OCI-LY1 (cell line): ENCODE data around the gene GLB1L3.

Experiments used
- H2AFZ ChIP-seq: fragments of 200-600 bp; sonication (generic), shearing (Covaris generic); 2 replicates; pipeline ENCODE4 v1.6.0; 2014; ENCODE audit warnings: antibody characterized with exemption, mild to moderate bottlenecking, low read length
- H3F3A ChIP-seq: fragments of 200-600 bp; sonication (generic), shearing (Covaris generic); 2 replicates; pipeline ENCODE4 v1.6.0; 2014; ENCODE audit warnings: mild to moderate bottlenecking, antibody characterized with exemption, low read length, moderate library complexity; ENCODE audit not compliant: insufficient read depth
- H3K27ac ChIP-seq: fragments of 200-600 bp; sonication (generic); 2 replicates; pipeline ENCODE4 v1.5.1; 2014; ENCODE audit warnings: low read length, mixed run types, mild to moderate bottlenecking, low read depth; ENCODE audit not compliant: poor library complexity, severe bottlenecking
- H3K27me3 ChIP-seq: fragments of 200-600 bp; sonication (generic); 2 replicates; pipeline ENCODE4 v1.6.0; 2014; ENCODE audit warnings: antibody characterized with exemption, mild to moderate bottlenecking, low read length, moderate library complexity; ENCODE audit not compliant: insufficient read depth
- H3K36me3 ChIP-seq: fragments of 200-600 bp; sonication (generic); 2 replicates; pipeline ENCODE4 v1.6.1; 2014; ENCODE audit warnings: mild to moderate bottlenecking, antibody characterized with exemption, low read length, moderate library complexity, mixed read lengths; ENCODE audit not compliant: insufficient read depth
- H3K4me1 ChIP-seq: fragments of 200-600 bp; sonication (generic); 2 replicates; pipeline ENCODE4 v1.5.1; 2014; ENCODE audit warnings: mild to moderate bottlenecking, low read length, moderate library complexity; ENCODE audit not compliant: insufficient read depth, severe bottlenecking
- H3K4me2 ChIP-seq: fragments of 200-600 bp; sonication (generic), shearing (Covaris generic); 2 replicates; pipeline ENCODE4 v1.6.1; 2014; ENCODE audit warnings: low read length
- H3K4me3 ChIP-seq: fragments of 200-600 bp; sonication (generic); 2 replicates; pipeline ENCODE4 v1.5.1; 2014; ENCODE audit warnings: low read length, low read depth, mild to moderate bottlenecking, mixed read lengths; ENCODE audit not compliant: poor library complexity, severe bottlenecking
- H3K79me2 ChIP-seq: fragments of 200-600 bp; shearing (Covaris generic); 2 replicates; pipeline ENCODE4 v1.6.1; 2016; ENCODE audit warnings: mixed run types, low read length, mixed read lengths; ENCODE audit not compliant: insufficient read depth
- H3K9ac ChIP-seq: fragments of 200-600 bp; sonication (generic), shearing (Covaris generic); 2 replicates; pipeline ENCODE4 v1.6.1; 2014; ENCODE audit warnings: mild to moderate bottlenecking, low read length, mixed read lengths
- H3K9me2 ChIP-seq: fragments of 200-600 bp; sonication (generic), shearing (Covaris generic); 2 replicates; pipeline ENCODE4 v1.6.1; 2014; ENCODE audit warnings: low read depth, mild to moderate bottlenecking, low read length, mixed read lengths
- H3K9me3 ChIP-seq: fragments of 200-600 bp; shearing (Covaris generic); 2 replicates; pipeline ENCODE4 v1.6.1; 2014; ENCODE audit warnings: low read length, mixed read lengths
- H4K20me1 ChIP-seq: fragments of 200-600 bp; sonication (generic), shearing (Covaris generic); 2 replicates; pipeline ENCODE4 v1.6.0; 2016; ENCODE audit warnings: mild to moderate bottlenecking, low read length; ENCODE audit not compliant: insufficient read depth
- EZH2 ChIP-seq: fragments of 200-600 bp; sonication (generic), shearing (Covaris generic); IDR thresholded peaks from 2 replicates; pipeline ENCODE4 v1.8.0; 2017; ENCODE audit warnings: borderline replicate concordance, mixed run types, mild to moderate bottlenecking, antibody characterized with exemption, low read length, moderate library complexity, mixed read lengths
- TF ChIP-seq, protein P1 (sequence below): fragments of 200-600 bp; sonication (generic), shearing (Covaris generic); IDR thresholded peaks from 2 replicates; pipeline ENCODE4 v1.5.1; 2017; ENCODE audit warnings: mild to moderate bottlenecking, antibody characterized with exemption, low read length, moderate library complexity, mixed read lengths

Gene GLB1L3

DNA sequence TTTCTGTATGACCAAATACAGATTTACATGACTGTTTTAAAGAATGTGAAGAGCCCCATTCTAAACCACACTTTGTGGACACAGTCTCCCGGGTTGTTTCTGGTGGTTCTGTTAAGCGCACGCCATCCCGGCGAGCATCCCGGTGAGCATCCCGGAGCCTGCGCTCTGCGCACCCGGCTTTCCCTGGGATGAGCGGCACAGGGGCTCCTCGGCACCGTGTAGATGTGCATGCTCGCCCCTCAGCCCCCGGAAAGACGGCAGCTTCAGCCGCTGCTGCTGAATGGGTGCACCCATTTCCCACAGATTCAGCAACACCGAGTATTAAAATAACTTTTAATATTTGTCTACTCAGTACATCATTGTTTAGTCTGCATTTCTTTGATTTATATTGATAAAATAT lies 91.6 kb downstream of the GLB1L3 start:
- Histone ChIP-seq H3K27me3 (no peaks in the 10 kb centered on the region), H3K9me3 (no peaks in the 10 kb centered on the region), H3K9me2 (no peaks in the 10 kb centered on the region), H4K20me1 (no peaks in the 10 kb centered on the region), H3K9ac (no peak overlapping the region), H3K36me3 (no peaks in the 10 kb centered on the region), H3F3A (no peaks in the 10 kb centered on the region), H3K4me2 (no peak overlapping the region), H3K4me3 (no peak overlapping the region), H3K4me1 (no peaks in the 10 kb centered on the region), H3K79me2 (no peaks in the 10 kb centered on the region), H3K27ac (no peak overlapping the region), H2AFZ (no peak overlapping the region)
- no peak for TF ChIP-seq EZH2
- TF ChIP-seq, protein P1, sequence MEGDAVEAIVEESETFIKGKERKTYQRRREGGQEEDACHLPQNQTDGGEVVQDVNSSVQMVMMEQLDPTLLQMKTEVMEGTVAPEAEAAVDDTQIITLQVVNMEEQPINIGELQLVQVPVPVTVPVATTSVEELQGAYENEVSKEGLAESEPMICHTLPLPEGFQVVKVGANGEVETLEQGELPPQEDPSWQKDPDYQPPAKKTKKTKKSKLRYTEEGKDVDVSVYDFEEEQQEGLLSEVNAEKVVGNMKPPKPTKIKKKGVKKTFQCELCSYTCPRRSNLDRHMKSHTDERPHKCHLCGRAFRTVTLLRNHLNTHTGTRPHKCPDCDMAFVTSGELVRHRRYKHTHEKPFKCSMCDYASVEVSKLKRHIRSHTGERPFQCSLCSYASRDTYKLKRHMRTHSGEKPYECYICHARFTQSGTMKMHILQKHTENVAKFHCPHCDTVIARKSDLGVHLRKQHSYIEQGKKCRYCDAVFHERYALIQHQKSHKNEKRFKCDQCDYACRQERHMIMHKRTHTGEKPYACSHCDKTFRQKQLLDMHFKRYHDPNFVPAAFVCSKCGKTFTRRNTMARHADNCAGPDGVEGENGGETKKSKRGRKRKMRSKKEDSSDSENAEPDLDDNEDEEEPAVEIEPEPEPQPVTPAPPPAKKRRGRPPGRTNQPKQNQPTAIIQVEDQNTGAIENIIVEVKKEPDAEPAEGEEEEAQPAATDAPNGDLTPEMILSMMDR, result no peak
